HS-27A (cell line): Measurements from ENCODE around the gene ATP6V0C.

Source experiments
- DNase-seq: peaks from one replicate; pipeline ENCODE4 v3.0.0-alpha.2; 2012; ENCODE audit warnings: low read depth, missing footprints

ATP6V0C gene

DNA sequence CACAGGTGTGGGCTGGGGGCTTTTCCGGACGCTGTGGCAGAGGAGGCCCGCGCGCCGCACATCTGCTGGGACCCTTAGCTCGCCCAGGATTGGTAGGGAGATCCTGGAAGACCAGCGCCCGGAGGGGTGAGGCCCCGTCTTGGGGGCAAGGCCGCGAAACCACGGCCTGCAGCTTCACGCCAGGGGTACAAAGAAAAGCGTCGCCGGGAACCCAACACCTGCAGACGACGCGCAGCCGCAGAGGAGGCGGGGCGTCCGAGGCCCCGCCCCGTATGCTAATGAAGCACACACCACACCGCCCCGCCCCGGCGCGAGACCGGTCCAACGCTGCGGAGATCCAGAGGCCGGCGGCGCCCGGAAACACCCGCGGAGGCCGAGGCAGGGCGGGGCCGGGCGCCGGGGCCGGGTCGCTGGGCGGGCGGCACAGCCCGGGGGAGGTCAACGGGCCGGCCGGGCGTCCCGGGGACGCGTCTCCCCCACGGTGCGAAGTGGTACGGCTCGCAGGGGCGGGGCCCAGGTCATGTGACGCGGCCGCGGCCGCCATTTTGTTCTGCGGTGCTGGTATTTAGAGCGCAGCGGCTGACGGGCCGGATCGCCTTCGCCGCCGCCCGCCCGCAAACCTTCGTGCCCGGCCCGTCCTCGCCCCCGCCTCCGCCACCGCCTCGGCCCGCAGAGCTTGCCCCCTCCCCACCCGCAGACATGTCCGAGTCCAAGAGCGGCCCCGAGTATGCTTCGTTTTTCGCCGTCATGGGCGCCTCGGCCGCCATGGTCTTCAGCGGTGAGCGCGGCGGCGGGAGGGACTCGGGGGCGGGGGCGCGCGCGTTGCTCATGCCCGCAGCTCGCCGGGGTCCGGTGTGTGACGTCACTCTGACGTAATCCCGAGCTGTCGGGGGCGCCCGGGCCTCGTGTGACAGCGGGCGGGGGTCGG is at the start of gene ATP6V0C:
Gene ATP6V0C, plus strand, starts transcription at position 548 of the 928 bp plus-strand sequence. Its CDS starts 152 bp downstream, at position 700.
- DNase-seq: peak; percentile 54

DNA sequence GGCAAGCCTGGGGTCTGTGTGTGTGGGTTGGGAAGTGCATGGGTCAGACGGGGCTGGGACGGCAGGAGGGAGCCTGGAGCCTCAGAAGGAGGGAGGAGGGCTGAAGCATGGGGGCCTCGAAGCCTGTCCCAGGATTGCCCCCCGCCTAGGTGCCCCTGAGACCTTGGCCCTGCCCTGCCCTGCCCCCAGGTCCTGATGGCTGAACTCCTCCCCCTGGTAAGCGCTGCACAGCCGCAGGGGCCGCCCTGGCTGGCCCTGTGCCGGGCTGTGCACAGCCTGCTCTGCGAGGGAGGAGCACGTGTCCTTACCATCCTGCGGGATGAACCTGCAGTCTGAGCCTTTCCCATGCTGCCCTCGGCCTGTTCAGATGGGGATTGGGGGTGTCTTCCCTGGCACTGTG is 49.4 kb upstream of the ATP6V0C start:
- no peak for DNase-seq

DNA sequence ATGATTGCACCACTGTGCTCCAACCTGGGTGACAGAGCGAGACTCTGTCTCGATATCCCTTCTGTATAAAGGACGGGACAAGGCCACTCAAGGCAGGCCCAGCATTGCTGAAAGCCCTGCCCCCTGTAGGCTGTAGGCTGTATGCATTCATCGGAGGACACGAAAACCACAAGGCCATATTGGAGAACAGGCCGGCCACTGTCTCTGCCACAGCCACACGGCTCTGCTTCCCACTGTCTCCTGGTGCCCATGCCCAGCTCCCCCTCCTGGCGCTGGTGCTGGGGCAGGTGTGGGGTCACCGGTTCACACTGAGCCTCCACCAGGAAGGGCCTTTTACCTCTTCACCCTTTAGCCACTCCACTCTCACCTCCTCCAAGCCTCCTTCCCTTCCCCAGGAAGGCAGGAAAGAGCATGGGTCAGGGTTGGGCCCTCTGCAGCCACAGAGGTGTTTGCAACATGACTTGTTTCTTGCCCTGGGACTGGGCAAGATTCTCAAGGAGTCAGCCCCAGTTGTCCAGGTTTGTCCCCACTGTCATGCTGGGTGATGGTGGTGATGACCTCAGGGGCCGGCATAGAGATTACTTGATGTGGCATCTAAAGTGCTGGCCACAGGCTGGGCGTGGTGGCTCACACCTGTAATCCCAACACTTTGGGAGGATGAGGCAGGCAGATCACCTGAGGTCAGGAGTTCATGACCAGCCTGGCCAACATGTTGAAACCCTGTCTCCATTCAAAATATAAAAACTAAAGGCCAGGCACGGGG is 47.9 kb upstream of the ATP6V0C start:
- no peak for DNase-seq

DNA sequence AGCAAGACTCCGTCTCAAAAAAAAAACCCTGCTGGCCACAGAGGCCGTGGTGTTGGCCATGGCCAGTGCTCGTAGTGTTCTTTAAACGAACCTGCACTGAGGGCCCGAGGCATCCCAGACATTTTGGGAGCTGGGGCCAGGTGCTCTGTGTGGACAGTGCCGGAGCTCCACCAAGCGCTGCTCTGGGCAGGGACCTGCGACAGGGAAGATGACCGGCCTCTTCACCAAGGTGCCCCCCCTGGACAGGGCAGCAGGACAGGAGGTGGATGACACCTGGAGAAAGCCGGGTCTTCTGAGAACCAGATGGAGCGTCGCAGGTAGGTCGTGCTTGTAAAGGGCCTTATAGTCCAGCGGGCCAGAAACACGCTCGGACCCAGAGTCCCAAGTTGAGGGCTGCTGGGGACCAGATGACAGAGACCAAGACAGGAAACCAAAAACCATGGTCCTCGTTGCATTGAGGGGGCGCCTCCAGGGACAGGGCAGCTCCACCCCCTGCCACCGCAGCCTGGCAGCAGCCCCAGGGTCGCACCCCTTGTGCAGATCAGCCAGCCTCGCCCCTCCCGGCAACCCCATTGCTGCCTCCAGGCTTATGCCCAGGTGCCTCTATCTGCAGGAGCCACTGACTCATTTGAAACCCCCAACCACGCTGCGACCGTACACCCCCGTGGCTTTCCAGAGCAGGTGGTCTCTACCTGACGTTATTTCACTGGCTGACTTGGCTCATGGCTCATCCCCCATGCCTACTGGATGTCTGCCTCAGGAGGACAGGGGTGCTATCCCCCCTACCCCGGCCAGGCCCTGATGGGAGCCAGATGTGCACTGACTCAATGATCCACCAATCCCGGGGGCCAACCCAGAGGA is 46.9 kb upstream of the ATP6V0C start:
- DNase-seq: no peak

DNA sequence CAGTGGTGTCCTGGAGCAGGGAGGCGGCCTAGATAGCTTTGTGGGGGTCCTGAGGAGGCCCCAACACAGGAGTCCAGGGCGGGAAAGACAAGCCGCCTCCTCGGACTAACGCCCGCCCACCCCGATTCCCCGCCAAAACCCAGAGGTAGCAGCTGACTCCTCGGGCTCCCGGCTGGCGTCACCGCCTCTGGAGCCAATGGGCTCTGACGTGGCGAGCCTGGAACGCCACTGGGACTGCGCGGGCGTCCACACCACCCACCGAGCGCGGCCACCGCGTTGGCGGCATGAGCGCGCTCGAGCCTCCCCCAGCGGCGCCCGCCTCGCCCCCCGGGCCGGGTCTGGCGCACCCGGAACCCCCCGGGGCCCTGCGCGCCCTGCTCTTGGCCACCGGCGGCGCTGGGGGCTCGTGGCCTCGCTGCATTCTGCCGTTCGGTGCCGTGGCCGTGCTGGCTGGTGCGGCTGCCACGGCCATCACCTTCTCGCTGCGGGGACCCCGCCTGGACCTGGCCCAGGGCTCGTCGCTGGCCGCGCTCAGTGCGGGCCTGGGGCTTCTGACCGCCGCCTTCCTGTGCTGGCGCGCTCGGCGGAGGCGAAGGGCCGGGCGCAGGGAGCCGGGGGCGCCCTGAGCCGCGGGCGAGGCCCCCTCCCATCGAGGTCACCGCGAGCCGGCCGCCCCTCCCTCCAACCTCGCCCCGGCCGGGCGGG is 46.1 kb upstream of the ATP6V0C start:
- peak; percentile 47 for DNase-seq

DNA sequence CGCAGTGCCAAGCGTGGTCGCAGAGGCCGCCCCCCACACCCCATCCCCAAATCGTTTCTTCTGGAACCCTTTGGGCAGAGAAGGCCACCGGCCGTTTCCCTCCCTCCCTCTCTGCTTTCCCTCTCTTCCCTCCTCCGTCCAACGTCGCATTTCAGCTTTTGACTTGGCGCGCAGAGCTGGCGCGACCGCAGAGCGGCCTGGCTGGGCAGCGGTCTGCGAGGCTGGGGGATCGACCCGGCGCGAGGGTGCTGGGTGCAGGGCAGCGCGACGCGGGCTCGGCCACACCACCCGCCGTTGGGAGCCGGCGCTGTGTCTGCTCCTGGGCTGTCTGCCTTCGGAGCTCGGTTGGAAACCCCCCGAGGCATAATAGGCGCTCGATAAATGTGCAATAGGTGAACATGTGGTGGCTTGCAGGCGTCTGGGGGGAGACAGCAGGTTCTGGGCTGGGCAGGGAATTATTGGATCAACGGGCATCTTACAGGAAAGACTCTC is 45.5 kb upstream of the ATP6V0C start:
- no peak for DNase-seq

DNA sequence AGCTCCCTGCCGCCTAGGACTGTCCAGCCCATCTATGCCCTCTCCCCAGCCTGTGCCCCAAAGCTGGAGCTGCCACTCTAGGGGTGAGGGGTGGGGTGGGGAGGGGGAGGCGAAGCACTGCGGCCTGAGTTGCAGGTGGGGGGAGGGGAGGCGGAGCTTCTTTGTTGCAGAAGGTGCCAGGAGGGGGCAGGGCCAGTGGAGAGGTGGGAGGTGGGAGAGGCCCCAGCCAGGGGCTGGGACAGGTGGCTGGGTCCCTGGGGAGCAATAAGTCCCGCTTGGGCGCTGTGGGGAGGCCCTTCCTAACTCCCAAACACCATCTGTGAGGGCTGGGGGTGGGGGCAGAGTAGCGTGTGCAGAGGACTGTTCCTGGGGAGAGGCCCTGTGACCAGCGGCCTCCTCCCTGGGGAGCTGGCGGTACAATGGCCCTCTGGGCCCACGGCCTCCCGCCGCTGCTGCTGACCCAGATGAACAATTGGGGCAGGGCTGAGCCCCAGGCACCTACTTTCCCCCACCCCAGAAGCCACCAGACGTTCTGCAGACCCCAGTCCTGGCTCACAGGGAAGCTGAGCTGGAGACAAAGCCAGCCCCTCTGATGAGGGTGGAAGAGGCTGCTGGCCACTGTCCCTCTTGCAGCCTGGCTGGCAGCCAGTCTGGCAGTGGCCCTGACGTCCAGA is 44.9 kb upstream of the ATP6V0C start:
- DNase-seq: no peak

DNA sequence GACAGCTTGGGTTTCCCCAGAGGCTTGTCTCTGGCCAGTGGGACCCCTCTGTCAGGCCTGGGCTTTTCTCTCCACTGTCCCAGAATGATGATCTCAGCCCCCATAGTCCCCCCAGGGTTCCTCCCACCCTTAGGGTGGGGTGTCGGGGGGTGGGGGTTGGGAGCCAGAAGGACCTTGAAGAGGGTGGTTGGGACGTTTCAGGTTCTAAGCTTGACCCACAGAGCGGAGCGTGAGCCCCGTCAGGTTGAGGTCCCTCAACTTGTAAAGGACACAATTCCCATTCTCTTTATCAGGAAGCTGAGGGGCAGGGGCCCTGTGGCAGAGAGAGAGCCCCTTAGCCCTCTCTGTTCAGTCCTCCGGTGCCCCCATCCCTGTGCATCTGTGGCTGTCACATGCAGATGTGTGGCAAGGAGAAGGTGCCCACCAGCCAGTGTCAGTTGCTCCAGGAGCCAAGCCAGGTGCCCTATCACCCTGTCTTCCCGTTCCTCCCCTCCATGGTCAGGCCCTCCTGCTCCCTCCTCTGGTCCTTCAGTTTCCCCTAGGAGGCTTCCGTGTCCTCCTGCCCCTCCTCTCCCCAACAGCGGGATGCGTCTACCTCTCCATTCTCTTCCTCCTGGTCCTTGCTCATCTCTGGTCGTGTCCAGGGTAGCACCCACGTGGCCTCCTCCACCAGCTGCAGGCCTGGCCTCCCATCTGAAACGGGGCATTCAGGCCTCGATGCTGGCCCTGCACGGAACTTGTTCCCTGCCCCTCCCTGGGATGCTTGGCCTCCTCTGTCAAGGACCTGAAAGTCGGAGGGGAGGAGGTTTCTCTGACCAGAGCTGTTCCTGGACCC is 44.1 kb upstream of the ATP6V0C start:
- DNase-seq: no peak

DNA sequence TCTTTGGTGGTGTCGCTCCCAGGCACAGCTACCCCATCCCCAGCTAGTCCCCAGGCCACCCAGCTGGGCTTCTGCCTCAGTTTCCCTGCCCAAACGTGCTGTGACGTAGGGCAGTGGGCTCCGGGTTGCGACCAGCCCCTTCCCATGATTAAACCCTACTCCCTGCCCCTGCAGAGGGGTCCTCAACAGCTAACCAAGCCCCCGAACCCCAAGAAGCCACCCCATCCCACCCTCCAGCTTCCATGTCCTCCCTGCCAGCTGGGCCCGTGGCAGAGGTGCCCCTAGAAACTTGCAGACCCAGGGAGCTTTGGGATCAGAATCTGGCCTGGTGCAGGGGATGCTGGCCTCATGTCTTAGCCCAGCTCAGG is 43.5 kb upstream of the ATP6V0C start:
- DNase-seq: no peak

DNA sequence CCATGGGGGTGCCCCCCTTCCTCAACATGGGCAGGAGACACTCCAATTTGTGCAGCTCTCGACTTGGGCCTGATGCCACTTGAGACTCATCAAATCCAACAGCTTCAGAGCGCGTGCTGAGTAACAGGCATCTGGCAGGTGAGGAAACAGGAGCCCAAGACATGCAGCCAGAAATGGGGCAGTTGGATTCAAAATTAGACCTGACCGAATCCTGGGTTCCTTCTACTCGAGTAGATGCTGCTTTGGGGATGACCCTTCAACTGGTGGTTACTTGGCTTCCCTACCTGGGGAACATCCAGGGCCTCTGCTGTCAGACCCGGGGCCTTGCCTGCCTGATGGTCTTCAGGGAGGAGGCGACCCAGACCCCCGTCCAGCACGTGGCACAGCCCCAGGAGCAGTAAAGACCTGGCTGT is 43.1 kb upstream of the ATP6V0C start:
- DNase-seq: no peak

DNA sequence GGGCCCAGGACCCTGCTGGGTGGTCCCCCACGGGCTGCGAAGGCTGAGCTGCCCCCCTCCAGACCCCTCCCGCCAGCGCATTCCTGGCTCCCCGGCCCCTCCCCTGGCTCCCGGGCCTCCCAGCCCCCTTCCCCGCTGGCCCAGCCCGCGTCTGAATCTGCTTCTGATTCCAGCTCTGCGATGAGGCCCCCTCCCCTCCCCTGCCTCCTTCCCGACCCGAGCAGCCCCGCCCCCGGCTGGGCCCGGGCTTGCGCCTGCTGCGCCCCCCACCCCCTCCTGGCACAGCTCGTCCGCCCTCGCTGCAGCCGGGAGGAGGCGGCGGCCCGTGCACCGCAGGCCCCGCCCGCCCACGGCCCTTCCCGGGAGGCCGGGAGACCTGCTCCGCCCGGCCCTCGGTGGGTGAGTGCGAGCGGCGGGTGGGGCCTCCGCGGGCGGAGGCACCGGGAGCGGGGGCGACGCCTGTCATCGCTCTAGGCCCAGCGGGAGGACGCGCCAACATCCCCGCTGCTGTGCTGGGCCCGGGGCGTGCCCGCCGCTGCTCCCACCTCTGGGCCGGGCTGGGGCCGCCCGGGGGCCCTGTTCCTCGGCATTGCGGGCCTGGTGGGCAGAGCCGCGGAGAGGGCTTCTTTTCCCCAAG is 42.6 kb upstream of the ATP6V0C start, which contains the start of gene NTN3:
Gene NTN3, plus strand, starts transcription at position 282 of the 637 bp plus-strand sequence. CDS start 405 bp downstream, outside the sequence.
- DNase-seq: no peak

DNA sequence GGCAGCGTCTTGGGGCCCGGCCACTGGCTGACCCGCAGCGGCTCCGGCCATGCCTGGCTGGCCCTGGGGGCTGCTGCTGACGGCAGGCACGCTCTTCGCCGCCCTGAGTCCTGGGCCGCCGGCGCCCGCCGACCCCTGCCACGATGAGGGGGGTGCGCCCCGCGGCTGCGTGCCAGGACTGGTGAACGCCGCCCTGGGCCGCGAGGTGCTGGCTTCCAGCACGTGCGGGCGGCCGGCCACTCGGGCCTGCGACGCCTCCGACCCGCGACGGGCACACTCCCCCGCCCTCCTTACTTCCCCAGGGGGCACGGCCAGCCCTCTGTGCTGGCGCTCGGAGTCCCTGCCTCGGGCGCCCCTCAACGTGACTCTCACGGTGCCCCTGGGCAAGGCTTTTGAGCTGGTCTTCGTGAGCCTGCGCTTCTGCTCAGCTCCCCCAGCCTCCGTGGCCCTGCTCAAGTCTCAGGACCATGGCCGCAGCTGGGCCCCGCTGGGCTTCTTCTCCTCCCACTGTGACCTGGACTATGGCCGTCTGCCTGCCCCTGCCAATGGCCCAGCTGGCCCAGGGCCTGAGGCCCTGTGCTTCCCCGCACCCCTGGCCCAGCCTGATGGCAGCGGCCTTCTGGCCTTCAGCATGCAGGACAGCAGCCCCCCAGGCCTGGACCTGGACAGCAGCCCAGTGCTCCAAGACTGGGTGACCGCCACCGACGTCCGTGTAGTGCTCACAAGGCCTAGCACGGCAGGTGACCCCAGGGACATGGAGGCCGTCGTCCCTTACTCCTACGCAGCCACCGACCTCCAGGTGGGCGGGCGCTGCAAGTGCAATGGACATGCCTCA is 41.9 kb upstream of the ATP6V0C start:
- no peak for DNase-seq

DNA sequence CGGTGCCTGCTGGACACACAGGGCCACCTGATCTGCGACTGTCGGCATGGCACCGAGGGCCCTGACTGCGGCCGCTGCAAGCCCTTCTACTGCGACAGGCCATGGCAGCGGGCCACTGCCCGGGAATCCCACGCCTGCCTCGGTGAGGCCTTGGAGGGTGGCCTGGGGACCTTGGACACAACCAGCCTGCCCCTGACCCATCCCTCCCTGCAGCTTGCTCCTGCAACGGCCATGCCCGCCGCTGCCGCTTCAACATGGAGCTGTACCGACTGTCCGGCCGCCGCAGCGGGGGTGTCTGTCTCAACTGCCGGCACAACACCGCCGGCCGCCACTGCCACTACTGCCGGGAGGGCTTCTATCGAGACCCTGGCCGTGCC is 41.3 kb upstream of the ATP6V0C start:
- no peak for DNase-seq

DNA sequence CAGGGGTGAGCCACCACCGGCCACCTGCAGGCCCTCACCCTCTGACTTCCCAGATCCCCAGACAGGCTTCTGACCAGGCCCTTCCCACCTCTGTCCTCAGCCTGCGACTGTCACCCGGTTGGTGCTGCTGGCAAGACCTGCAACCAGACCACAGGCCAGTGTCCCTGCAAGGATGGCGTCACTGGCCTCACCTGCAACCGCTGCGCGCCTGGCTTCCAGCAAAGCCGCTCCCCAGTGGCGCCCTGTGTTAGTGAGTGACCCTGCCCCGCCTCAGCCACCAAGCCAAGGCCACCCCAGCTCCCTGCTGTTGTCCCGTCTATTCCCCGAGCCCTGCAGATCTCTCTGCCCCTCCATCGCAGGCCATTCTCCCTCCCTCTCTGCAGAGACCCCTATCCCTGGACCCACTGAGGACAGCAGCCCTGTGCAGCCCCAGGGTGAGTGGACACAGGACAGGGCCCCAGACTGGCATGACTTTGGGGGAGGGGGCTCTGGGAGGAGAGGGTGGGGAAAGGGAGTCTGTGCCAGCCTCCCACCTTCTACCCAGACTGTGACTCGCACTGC is 40.8 kb upstream of the ATP6V0C start:
- DNase-seq: no peak

DNA sequence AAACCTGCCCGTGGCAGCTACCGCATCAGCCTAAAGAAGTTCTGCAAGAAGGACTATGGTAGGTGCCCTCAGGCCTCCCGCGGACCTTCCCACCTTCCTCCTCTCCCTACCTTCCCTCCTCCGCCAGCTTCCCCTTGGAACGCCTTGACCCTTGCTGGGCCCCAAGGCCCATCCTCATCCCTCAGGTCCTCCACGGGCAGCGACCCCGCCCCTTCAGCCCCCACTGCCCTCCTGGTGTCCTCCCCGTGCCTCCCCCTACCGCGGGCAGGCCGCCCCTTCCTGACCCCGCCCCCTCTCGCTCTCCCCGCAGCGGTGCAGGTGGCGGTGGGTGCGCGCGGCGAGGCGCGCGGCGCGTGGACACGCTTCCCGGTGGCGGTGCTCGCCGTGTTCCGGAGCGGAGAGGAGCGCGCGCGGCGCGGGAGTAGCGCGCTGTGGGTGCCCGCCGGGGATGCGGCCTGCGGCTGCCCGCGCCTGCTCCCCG is 40.3 kb upstream of the ATP6V0C start:
- DNase-seq: no peak

DNA sequence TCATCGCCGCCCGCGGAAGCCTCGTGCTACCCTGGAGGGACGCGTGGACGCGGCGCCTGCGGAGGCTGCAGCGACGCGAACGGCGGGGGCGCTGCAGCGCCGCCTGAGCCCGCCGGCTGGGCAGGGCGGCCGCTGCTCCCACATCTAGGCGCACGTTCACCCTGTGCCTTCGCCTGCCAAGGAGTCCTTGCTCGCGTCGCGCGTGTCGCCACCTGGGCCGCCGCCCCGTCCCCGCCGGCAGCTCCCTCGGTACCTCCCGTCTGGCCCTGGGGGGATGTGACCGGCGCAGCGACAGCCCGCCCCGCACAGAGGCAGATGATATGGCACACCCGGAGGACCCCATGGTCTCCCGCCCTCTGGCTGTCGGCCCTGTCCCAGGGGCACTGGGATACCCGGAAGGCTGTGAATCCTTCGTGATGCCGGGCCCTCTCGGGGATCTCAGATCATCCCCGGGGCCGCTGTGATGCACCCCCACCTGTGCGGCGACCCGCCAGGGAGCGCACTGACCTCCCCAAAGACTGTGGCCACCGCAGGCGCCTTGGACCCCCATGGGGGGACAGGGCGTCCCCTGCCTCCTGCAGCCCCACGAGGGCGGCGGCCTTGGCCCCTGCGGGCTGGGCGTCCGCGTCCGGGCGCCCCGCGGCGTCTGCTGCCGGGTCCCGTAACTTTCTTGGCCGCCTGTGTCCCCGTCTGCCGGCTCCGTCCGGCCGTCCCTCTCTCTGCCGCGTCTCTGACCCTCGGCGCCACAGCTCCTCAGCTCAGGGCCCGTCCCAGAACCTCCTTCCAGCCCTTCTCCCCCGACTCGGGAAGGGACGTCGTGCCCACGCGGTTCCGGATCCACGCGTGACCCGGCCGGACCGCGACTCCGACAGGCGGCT is 39.5 kb upstream of the ATP6V0C start:
- no peak for DNase-seq

DNA sequence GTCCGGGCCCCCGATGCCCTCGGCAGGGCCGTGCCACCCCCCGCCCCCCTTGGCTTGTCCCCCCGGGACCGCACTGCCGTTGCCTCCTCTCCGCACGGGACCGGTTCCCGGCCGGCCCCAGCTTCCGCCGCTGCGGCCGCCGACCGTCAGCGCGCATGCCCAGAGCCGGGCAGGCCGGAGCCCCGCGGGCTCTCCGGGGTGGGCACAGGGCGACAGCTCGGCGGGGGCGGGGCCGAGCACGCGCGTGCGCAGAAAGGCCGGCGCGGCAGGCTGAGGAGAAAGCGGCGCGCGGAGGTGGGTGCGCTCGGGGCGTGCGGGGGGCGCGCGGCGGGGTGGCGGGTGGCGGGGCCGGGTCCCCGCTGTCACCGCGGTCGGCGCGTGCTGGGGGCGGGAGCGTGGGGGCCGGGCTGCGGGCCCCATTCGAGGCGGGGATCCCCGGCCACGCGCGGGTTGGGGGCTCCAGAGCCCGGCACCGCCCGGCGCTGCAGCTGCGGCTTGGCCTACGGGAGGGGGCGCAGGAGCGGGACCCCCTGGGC is 38.8 kb upstream of the ATP6V0C start, which contains the start of gene TBC1D24:
Gene TBC1D24, plus strand, starts transcription at position 251 of the 536 bp plus-strand sequence. CDS start 21,022 bp downstream, outside the sequence.
- DNase-seq: no peak
